NCI-H510A treated with DMSO at 0.1 percent for 48 hours (cell line): ENCODE results near the gene GTF2A1L.
"Not testable (repeated sequence)": the region's sequence is repeated elsewhere in the genome, so short reads cannot be mapped to it uniquely, and the experiment has no call there.

Experiments used
- DNase-seq: peaks from one replicate; lab custom pipeline; 2025; lab: John Stamatoyannopoulos, UW

Gene GTF2A1L

GRCh38 chr2:48699348-48699930 lies 81.8 kb downstream of the GTF2A1L start:
- DNase-seq = no peak

GRCh38 chr2:48703621-48704020 lies 86.0 kb downstream of the GTF2A1L start:
- not testable (repeated sequence) for DNase-seq

GRCh38 chr2:48707466-48707865 lies 89.8 kb downstream of the GTF2A1L start:
- no peak for DNase-seq

GRCh38 chr2:48709096-48710034 lies 91.7 kb downstream of the GTF2A1L start:
- no peak for DNase-seq

- no peak for DNase-seq
Measured at GRCh38 chr2:48711343-48711742, 93.7 kb downstream of the GTF2A1L start.

- no peak for DNase-seq
Measured at GRCh38 chr2:48712151-48712550, 94.5 kb downstream of the GTF2A1L start.

- DNase-seq = no peak
Measured at GRCh38 chr2:48713647-48714046, 96.0 kb downstream of the GTF2A1L start.

- no peak for DNase-seq
Measured at GRCh38 chr2:48714245-48714644, 96.6 kb downstream of the GTF2A1L start.

GRCh38 chr2:48715042-48715899 lies 97.6 kb downstream of the GTF2A1L start:
- no peak for DNase-seq

GRCh38 chr2:48715956-48716355 lies 98.3 kb downstream of the GTF2A1L start:
- DNase-seq = no peak

GRCh38 chr2:48717846-48718245 lies 100.2 kb downstream of the GTF2A1L start:
- DNase-seq = no peak

GRCh38 chr2:48719480-48720177 lies 102.0 kb downstream of the GTF2A1L start:
- DNase-seq = peak; percentile 33

- DNase-seq = no peak
Measured at GRCh38 chr2:48721158-48721557, 103.5 kb downstream of the GTF2A1L start.

- no peak for DNase-seq
Measured at GRCh38 chr2:48722391-48722790, 104.7 kb downstream of the GTF2A1L start.

- no peak for DNase-seq
Measured at GRCh38 chr2:48723129-48723528, 105.5 kb downstream of the GTF2A1L start.

GRCh38 chr2:48724278-48724677 lies 106.6 kb downstream of the GTF2A1L start:
- DNase-seq = no peak

GRCh38 chr2:48725696-48726494 lies 108.2 kb downstream of the GTF2A1L start:
- no peak for DNase-seq

- DNase-seq = no peak
Measured at GRCh38 chr2:48727560-48727959, 109.9 kb downstream of the GTF2A1L start.

- no peak for DNase-seq
Measured at GRCh38 chr2:48728295-48728694, 110.6 kb downstream of the GTF2A1L start.

GRCh38 chr2:48728840-48729239 lies 111.2 kb downstream of the GTF2A1L start:
- no peak for DNase-seq
